NB4 (cell line): ENCODE results near the gene SHISAL1.
"Not testable (repeated sequence)": the region's sequence is repeated elsewhere in the genome, so short reads cannot be mapped to it uniquely, and the experiment has no call there.

Source experiments
- DNase-seq: peaks from one replicate; pipeline ENCODE4 v3.0.0; 2010; ENCODE audit warnings: low read depth
- H3K4me3 ChIP-seq: one replicate; pipeline ENCODE4 v1.5.1; 2011; ENCODE audit warnings: mild to moderate bottlenecking, low read depth, low read length, moderate library complexity
- MYC ChIP-seq: IDR thresholded peaks from 2 replicates; pipeline ENCODE4 v1.6.1; 2011; ENCODE audit warnings: low read depth, low read length
- POLR2A ChIP-seq: IDR thresholded peaks from 2 replicates; pipeline ENCODE4 v1.6.1; 2011; ENCODE audit warnings: mild to moderate bottlenecking; ENCODE audit not compliant: insufficient read length; ENCODE audit errors: extremely low read depth
- TF ChIP-seq, protein P1 (sequence below): IDR thresholded peaks from one replicate; pipeline ENCODE4 v1.5.1; 2012; ENCODE audit warnings: low read depth, low read length
- TF ChIP-seq, protein P2 (sequence below): IDR thresholded peaks from 2 replicates; pipeline ENCODE4 v1.6.1; 2011; ENCODE audit warnings: low read depth, low read length

The SHISAL1 gene

GRCh38 chr22:44305888-44306287 lies 6.9 kb downstream of the SHISAL1 start:
- TF ChIP-seq MYC (no peak), POLR2A (no peak)
- TF ChIP-seq, protein P1, sequence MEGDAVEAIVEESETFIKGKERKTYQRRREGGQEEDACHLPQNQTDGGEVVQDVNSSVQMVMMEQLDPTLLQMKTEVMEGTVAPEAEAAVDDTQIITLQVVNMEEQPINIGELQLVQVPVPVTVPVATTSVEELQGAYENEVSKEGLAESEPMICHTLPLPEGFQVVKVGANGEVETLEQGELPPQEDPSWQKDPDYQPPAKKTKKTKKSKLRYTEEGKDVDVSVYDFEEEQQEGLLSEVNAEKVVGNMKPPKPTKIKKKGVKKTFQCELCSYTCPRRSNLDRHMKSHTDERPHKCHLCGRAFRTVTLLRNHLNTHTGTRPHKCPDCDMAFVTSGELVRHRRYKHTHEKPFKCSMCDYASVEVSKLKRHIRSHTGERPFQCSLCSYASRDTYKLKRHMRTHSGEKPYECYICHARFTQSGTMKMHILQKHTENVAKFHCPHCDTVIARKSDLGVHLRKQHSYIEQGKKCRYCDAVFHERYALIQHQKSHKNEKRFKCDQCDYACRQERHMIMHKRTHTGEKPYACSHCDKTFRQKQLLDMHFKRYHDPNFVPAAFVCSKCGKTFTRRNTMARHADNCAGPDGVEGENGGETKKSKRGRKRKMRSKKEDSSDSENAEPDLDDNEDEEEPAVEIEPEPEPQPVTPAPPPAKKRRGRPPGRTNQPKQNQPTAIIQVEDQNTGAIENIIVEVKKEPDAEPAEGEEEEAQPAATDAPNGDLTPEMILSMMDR, result no peak
- TF ChIP-seq, protein P2, sequence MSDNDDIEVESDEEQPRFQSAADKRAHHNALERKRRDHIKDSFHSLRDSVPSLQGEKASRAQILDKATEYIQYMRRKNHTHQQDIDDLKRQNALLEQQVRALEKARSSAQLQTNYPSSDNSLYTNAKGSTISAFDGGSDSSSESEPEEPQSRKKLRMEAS, result no peak
- DNase-seq, result no peak
- no peak overlapping the region for H3K4me3 ChIP-seq

GRCh38 chr22:44305455-44305854 lies 7.3 kb downstream of the SHISAL1 start:
- no peak for TF ChIP-seq POLR2A
- TF ChIP-seq, protein P1, result no peak
- TF ChIP-seq, protein P2, result no peak
- no peak for TF ChIP-seq MYC
- no peak for DNase-seq
- H3K4me3 ChIP-seq, result no peak overlapping the region

DNA sequence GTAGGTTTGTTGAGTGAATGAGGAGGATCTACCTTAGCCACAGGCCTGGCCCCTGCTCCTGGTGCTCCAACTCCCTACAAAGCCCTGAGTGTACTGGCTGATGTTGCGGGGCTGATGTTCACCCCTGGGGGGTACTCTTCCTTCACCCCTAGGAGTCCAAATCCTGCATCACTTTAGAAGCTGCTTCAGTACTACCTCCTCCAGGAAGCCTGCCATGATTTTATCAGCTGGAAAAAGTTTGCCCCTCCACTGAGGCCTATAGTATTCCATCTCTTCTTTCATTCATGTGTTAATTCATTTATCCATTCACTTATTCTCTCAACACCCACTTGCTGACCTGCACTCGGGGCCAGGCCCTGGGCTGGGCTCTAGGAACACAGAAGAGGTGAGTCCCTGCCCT lies 7.8 kb downstream of the SHISAL1 start:
- TF ChIP-seq, protein P2, result no peak
- TF ChIP-seq, protein P1, result no peak
- TF ChIP-seq MYC, result no peak
- TF ChIP-seq POLR2A, result no peak
- no peak for DNase-seq
- no peak overlapping the region for H3K4me3 ChIP-seq

- TF ChIP-seq, protein P1, result no peak
- no peak overlapping the region for H3K4me3 ChIP-seq
- DNase-seq, result peak; percentile 25
These were observed 8.4 kb downstream of the SHISAL1 start for GRCh38 chr22:44304354-44304753.

GRCh38 chr22:44302363-44302762 lies 10.4 kb downstream of the SHISAL1 start:
- DNase-seq, H3K4me3 ChIP-seq: not testable (repeated sequence)

DNA sequence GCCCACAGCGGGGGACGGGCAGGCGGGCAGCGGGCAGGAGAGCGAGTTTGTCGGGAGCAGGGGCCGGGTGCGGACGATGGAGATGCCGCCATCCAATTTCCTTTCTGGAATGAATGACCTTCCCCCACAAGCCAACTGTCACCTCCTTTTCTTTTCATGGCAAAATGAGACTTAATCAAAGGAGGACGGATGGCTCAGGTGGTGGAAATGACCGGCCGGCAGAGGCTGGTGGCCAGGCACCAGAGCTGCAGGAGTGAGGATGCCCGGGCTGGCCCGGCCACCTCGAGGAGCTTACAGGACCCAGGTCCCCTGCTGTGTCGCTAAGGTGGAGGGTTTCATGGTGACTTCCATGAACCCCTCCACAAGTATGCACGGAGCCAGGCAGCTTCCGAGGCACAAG lies 11.7 kb downstream of the SHISAL1 start:
- no peak overlapping the region for H3K4me3 ChIP-seq
- TF ChIP-seq, protein P2, result no peak
- TF ChIP-seq, protein P1, result no peak
- TF ChIP-seq MYC, result no peak
- TF ChIP-seq POLR2A, result no peak
- no peak for DNase-seq
